Measurements from ENCODE around the gene COL27A1.

- TF ChIP-seq EZH2 (IDR thresholded peaks at IDR 0.05; ENCODE audit: borderline replicate concordance, low read depth, low read length, severe bottlenecking) (no peak), POLR2A (IDR thresholded peaks at IDR 0.05; ENCODE audit: low read depth, low read length) (no peak), POLR2AphosphoS5 (IDR thresholded peaks at IDR 0.05; ENCODE audit: insufficient read depth, low read depth, low read length) (no peak), CTCF (IDR thresholded peaks at IDR 0.05; ENCODE audit: extremely low read depth in 1 of 2, insufficient read depth in 1 of 2, low read depth in 1 of 2, low read length in 2 of 2) (no peak), MAX (IDR thresholded peaks at IDR 0.05; ENCODE audit: insufficient read depth, insufficient read length) (no peak)
Observed at GRCh38 chr9:114122136-114123027, 33.0 kb upstream of the COL27A1 start.

All from endothelial cell of umbilical vein (primary cell).